ENCODE data around the gene GHRL.

GHRL gene

GRCh38 chr3:10294030-10294586, 1.4 kb upstream of the GHRL start:
- DNase-seq, result no peak

GRCh38 chr3:10291641-10292040, 1.1 kb downstream of the GHRL start:
- DNase-seq, result no peak

- DNase-seq, result no peak
Measured at GRCh38 chr3:10290481-10291176, 2.1 kb downstream of the GHRL start.

- DNase-seq, result peak; percentile 38 to 73
Measured at GRCh38 chr3:10289787-10290355, 2.9 kb downstream of the GHRL start.

GRCh38 chr3:10289077-10289476, 3.7 kb downstream of the GHRL start:
- DNase-seq, result no peak

- no peak for DNase-seq
Measured at GRCh38 chr3:10288575-10288960, 4.2 kb downstream of the GHRL start.

GRCh38 chr3:10287936-10288574, 4.7 kb downstream of the GHRL start:
- no peak for DNase-seq

GRCh38 chr3:10286596-10287295, 6.0 kb downstream of the GHRL start:
- peak; percentile 58 to 72 for DNase-seq

- DNase-seq, result no peak
Measured at GRCh38 chr3:10286133-10286524, 6.6 kb downstream of the GHRL start.

GRCh38 chr3:10285272-10286132, 7.2 kb downstream of the GHRL start:
- no peak for DNase-seq

GRCh38 chr3:10284496-10284895, 8.3 kb downstream of the GHRL start:
- no peak for DNase-seq

- peak in 1 of 2 experiments; percentile 25 for DNase-seq
Measured at GRCh38 chr3:10283638-10284037, 9.1 kb downstream of the GHRL start.

GRCh38 chr3:10281951-10282350, 10.8 kb downstream of the GHRL start:
- DNase-seq, result no peak

GRCh38 chr3:10280571-10280970, 12.2 kb downstream of the GHRL start:
- no peak for DNase-seq

- DNase-seq, result no peak
Measured at GRCh38 chr3:10280177-10280529, 12.6 kb downstream of the GHRL start.

- DNase-seq, result no peak
Measured at GRCh38 chr3:10279384-10280176, 13.2 kb downstream of the GHRL start.

- DNase-seq, result no peak
Measured at GRCh38 chr3:10278501-10278900, 14.2 kb downstream of the GHRL start.

- DNase-seq, result no peak
Measured at GRCh38 chr3:10277115-10277625, 15.6 kb downstream of the GHRL start.

- no peak for DNase-seq
Measured at GRCh38 chr3:10274601-10275000, 18.1 kb downstream of the GHRL start.

- DNase-seq, result no peak
Measured at GRCh38 chr3:10273702-10274305, 18.9 kb downstream of the GHRL start.

GRCh38 chr3:10272977-10273376, 19.8 kb downstream of the GHRL start:
- no peak for DNase-seq

All from NCI-H524 (cell line).